Activated naive CD4-positive, alpha-beta T cell treated with anti-CD3 and anti-CD28 coated beads, Interleukin-2, amount 10 ng/mL, durations not matched to agents 7 days and 5 days (primary cell): ENCODE data around the gene CACHD1.

ENCODE experiments used
- CTCF ChIA-PET: fragments of 350-600 bp; sonication (Branson Sonifier 250); formaldehyde crosslinking; loops from one replicate; lab custom pipeline; 2021; ENCODE audit warnings: antibody characterized with exemption; lab: Charles Lee
- DNase-seq: peaks from one replicate; pipeline ENCODE4 v3.0.0-alpha.2; 2020
- H3K27ac Mint-ChIP-seq: one replicate; pipeline ENCODE4 v1.8.0; 2021; ENCODE audit warnings: mild to moderate bottlenecking, moderate library complexity, mixed read lengths
- H3K27me3 Mint-ChIP-seq: one replicate; pipeline ENCODE4 v1.8.0; 2021; ENCODE audit warnings: mild to moderate bottlenecking, mixed read lengths
- H3K36me3 Mint-ChIP-seq: one replicate; pipeline ENCODE4 v1.8.0; 2021; ENCODE audit warnings: mixed read lengths
- H3K4me1 Mint-ChIP-seq: one replicate; pipeline ENCODE4 v1.8.0; 2021; ENCODE audit warnings: mixed read lengths
- H3K4me3 Mint-ChIP-seq: one replicate; pipeline ENCODE4 v1.8.0; 2021; ENCODE audit warnings: mild to moderate bottlenecking, moderate library complexity, mixed read lengths
- H3K9me3 Mint-ChIP-seq: one replicate; pipeline ENCODE4 v1.8.0; 2021; ENCODE audit warnings: mixed read lengths

Gene CACHD1

DNA sequence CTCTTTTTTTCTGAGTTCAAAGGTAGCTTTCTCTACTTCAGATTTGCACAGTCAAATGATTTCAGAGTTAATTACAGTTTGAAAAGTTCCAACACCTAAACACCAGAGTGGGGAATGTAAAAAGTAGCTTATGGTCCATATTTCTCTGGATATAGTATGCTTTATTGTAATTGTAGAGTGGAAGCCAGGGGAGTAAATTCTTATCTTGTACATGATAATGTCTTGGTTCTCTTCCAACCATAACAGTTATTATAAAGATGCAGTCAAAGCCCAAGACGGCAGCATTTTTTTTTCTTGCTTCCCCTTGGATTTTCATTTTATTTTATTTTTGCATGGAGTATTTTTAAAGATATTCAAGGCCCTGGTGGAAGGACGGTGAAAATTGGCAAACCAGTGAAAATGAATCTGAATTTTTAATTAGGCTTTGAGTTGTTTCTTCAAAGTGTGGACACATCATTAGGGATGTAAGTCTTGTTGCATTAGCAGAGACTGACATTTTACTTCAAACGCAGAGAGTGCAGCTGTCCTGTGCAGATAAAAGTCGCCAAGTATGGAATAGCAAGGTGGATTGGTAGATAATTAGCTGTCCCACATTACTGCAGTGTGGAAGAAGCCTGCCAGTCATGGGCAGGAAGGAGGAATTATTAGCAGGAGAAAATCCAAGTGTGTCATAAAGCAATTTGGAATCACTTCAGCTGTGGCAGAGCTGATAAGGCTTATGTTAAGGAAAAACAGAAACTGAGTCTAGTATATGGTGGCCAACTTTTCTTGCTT, 11.3 kb downstream of the CACHD1 start:
- Mint-ChIP-seq H3K4me3 (no peak overlapping the region), H3K27ac (no peak overlapping the region), H3K4me1 (no peaks in the 10 kb centered on the region), H3K36me3 (no peaks in the 10 kb centered on the region), H3K9me3 (no peaks in the 10 kb centered on the region), H3K27me3 (peaks cover 8% of the 10 kb centered on the region)
- DNase-seq, result no peak
- CTCF ChIA-PET, result no interaction called here

- Mint-ChIP-seq H3K27me3 (peaks cover 12% of the 10 kb centered on the region), H3K27ac (no peak overlapping the region), H3K9me3 (no peaks in the 10 kb centered on the region), H3K4me1 (no peaks in the 10 kb centered on the region), H3K36me3 (no peaks in the 10 kb centered on the region), H3K4me3 (no peak overlapping the region)
- no peak for DNase-seq
- CTCF ChIA-PET, result no interaction called here
Measured at GRCh38 chr1:64482128-64482527, 12.2 kb downstream of the CACHD1 start.

DNA sequence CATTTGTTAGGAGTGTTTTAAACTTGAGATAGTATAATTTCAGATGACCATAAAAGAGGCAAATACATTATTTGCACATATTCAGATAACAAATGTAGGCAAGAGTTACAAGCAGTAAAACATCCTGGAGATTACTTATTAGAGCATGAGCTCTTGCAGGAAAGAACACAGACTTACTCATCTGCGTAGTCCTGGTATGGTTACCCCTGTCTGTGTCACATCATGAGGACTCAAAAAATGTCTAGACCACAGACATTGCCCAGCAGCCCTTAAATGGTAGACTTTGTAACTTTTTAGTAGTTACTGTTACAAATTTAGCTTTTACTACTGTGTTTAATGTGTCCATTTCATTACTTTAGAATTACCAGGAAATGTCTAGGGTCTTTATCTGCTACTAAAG, 12.8 kb downstream of the CACHD1 start:
- Mint-ChIP-seq H3K36me3 (no peaks in the 10 kb centered on the region), H3K4me1 (no peaks in the 10 kb centered on the region), H3K4me3 (no peak overlapping the region), H3K27ac (no peak overlapping the region), H3K9me3 (no peaks in the 10 kb centered on the region), H3K27me3 (peaks cover 12% of the 10 kb centered on the region)
- no peak for DNase-seq
- CTCF ChIA-PET, result no interaction called here

DNA sequence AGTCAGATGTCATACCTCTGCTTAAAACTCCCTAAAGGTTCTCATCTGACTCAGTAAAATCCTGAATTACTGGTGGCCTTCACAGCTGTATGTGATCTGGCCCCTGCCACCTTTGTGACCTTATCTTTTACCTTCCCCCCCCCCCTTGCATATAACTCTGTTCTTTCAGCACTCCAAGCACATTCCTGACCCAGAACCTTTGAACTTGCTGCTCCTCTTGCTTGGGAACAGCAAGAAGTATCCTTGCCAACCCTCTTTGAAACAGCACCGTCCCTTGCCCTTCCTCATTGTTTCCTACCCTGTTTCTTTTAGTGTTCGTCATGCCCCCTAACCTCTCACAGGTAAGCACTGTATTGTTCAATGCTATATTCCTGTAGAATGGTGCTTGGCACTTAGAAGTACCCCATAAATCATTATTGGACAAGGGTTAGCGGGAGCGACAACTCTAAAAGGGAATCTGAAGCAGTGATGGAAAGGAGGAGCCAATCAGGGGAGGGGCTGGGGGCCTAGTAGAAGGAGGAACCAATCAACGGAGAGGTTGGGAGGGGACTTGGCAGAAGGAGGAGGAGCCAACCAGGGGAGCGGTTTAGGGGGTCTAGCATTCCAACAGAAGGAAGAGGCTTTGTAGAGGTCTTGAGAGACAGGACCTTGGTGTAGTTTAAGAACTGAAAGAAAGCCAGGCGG, 13.9 kb downstream of the CACHD1 start:
- no peak for DNase-seq
- no peak overlapping the region for H3K27ac Mint-ChIP-seq
- H3K4me3 Mint-ChIP-seq, result no peak overlapping the region
- CTCF ChIA-PET, result no interaction called here
- H3K4me1 Mint-ChIP-seq, result no peaks in the 10 kb centered on the region
- H3K36me3 Mint-ChIP-seq, result no peaks in the 10 kb centered on the region
- peaks cover 12% of the 10 kb centered on the region for H3K27me3 Mint-ChIP-seq
- H3K9me3 Mint-ChIP-seq, result no peaks in the 10 kb centered on the region

- no peak overlapping the region for H3K27ac Mint-ChIP-seq
- H3K4me3 Mint-ChIP-seq, result no peak overlapping the region
- peaks cover 12% of the 10 kb centered on the region for H3K27me3 Mint-ChIP-seq
- H3K36me3 Mint-ChIP-seq, result no peaks in the 10 kb centered on the region
- H3K9me3 Mint-ChIP-seq, result no peaks in the 10 kb centered on the region
- CTCF ChIA-PET, result no interaction called here
- DNase-seq, result no peak
- H3K4me1 Mint-ChIP-seq, result no peaks in the 10 kb centered on the region
Measured at GRCh38 chr1:64484651-64485050, 14.7 kb downstream of the CACHD1 start.

- CTCF ChIA-PET, result no interaction called here
- no peaks in the 10 kb centered on the region for H3K36me3 Mint-ChIP-seq
- H3K27ac Mint-ChIP-seq, result no peak overlapping the region
Measured at GRCh38 chr1:64486193-64486592, 16.3 kb downstream of the CACHD1 start.

DNA sequence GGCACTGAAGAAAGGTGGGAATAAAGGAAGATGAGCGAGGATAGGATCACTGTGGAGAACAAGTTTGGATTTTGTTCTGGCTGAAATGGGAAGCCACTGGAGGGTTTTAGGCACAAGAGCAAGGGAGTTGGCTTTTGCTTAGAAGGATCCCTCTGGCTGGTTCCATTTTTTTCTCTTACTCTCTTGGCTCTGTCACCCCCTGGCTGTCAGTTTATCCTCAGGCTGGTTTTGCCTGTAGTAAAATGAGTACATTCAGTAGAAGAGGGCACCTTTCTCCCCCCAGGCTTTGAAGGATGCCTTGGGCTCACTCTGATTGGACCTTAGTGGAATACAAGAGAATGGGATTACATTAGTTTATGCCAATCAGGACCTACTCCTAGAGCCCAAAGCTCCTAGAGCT, 17.1 kb downstream of the CACHD1 start:
- no peak overlapping the region for H3K27ac Mint-ChIP-seq
- peaks cover 12% of the 10 kb centered on the region for H3K27me3 Mint-ChIP-seq
- H3K4me3 Mint-ChIP-seq, result no peak overlapping the region
- no peaks in the 10 kb centered on the region for H3K9me3 Mint-ChIP-seq
- DNase-seq, result no peak
- H3K4me1 Mint-ChIP-seq, result no peaks in the 10 kb centered on the region
- CTCF ChIA-PET, result no interaction called here
- H3K36me3 Mint-ChIP-seq, result no peaks in the 10 kb centered on the region

More at GRCh38 chr1:64486193-64486592, 16.3 kb downstream of the CACHD1 start:
- Mint-ChIP-seq H3K4me3 (no peak overlapping the region), H3K4me1 (no peaks in the 10 kb centered on the region), H3K27me3 (peaks cover 12% of the 10 kb centered on the region), H3K9me3 (no peaks in the 10 kb centered on the region)
- DNase-seq, result no peak

GRCh38 chr1:64488862-64489261, 18.9 kb downstream of the CACHD1 start:
- no peaks in the 10 kb centered on the region for H3K4me1 Mint-ChIP-seq
- no peak for DNase-seq
- H3K36me3 Mint-ChIP-seq, result no peaks in the 10 kb centered on the region
- H3K9me3 Mint-ChIP-seq, result no peaks in the 10 kb centered on the region
- no peak overlapping the region for H3K4me3 Mint-ChIP-seq
- peaks cover 7% of the 10 kb centered on the region for H3K27me3 Mint-ChIP-seq
- CTCF ChIA-PET, result no interaction called here
- no peak overlapping the region for H3K27ac Mint-ChIP-seq

GRCh38 chr1:64489707-64490106, 19.8 kb downstream of the CACHD1 start:
- Mint-ChIP-seq H3K4me3 (no peak overlapping the region), H3K4me1 (peaks cover 1% of the 10 kb centered on the region), H3K27me3 (peaks cover 5% of the 10 kb centered on the region), H3K27ac (no peak overlapping the region), H3K36me3 (no peaks in the 10 kb centered on the region), H3K9me3 (no peaks in the 10 kb centered on the region)
- DNase-seq, result no peak
- CTCF ChIA-PET, result no interaction called here

GRCh38 chr1:64490213-64490818, 20.4 kb downstream of the CACHD1 start:
- no peak for DNase-seq
- no peak overlapping the region for H3K4me3 Mint-ChIP-seq
- CTCF ChIA-PET, result no interaction called here
- no peaks in the 10 kb centered on the region for H3K9me3 Mint-ChIP-seq
- peaks cover 3% of the 10 kb centered on the region for H3K4me1 Mint-ChIP-seq
- H3K27ac Mint-ChIP-seq, result no peak overlapping the region
- H3K36me3 Mint-ChIP-seq, result no peaks in the 10 kb centered on the region
- H3K27me3 Mint-ChIP-seq, result peaks cover 5% of the 10 kb centered on the region

DNA sequence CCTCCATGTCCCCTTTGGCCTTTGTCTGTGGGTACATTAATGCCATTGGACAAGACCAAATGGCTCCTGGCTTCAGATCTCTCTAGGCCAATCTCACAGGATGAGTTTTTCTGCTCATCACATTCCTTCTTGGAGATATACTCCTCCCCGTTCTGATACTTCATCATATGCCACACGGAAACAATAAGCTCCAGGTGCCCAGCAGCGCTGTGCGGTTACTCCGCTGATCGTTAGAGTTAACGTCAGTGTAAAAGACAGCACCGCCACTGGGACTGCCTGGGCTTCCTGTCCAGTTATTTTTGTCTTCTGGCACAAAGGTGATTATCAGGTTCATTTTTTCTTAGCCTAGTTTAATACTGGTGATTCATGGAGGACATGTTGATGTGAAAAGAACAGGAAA, 22.5 kb downstream of the CACHD1 start:
- CTCF ChIA-PET, result no interaction called here
- H3K4me1 Mint-ChIP-seq, result peaks cover 3% of the 10 kb centered on the region

DNA sequence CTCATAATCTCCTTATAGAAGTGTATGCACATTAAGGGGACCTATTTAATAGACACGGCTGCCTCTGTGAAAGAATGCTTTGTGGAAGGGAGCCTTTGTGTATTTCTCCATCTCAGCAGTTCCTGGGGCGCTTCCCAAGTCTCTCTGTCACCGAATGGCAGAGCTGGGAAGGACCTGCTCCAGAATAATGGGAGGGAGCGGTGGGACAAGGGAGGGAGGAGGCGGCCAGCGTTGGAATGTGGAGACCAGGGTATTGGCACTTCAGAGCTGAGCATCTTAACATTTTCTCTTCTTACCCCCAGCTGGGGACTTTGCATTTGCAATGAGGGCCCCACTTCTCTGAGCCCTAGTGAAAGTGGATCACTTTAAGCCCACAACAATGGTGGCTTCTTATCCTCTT, 23.9 kb downstream of the CACHD1 start:
- H3K4me3 Mint-ChIP-seq, result no peak overlapping the region
- no peaks in the 10 kb centered on the region for H3K36me3 Mint-ChIP-seq
- H3K27ac Mint-ChIP-seq, result no peak overlapping the region
- no peaks in the 10 kb centered on the region for H3K9me3 Mint-ChIP-seq
- H3K4me1 Mint-ChIP-seq, result peaks cover 3% of the 10 kb centered on the region
- H3K27me3 Mint-ChIP-seq, result no peaks in the 10 kb centered on the region
- CTCF ChIA-PET, result interaction anchor here (0.8 kb wide), 1 partner anchor 181 kb away, joined by 3 read pairs; no protein-coding TSS in a partner anchor
- no peak for DNase-seq

More for the DNA sequence above, 22.5 kb downstream of the CACHD1 start:
- H3K4me3 Mint-ChIP-seq, result no peak overlapping the region
- no peaks in the 10 kb centered on the region for H3K36me3 Mint-ChIP-seq
- no peaks in the 10 kb centered on the region for H3K27me3 Mint-ChIP-seq
- H3K9me3 Mint-ChIP-seq, result no peaks in the 10 kb centered on the region
- H3K27ac Mint-ChIP-seq, result no peak overlapping the region
- no peak for DNase-seq

GRCh38 chr1:64494659-64495058, 24.7 kb downstream of the CACHD1 start:
- no peak overlapping the region for H3K27ac Mint-ChIP-seq
- H3K4me1 Mint-ChIP-seq, result peaks cover 3% of the 10 kb centered on the region
- DNase-seq, result no peak
- H3K9me3 Mint-ChIP-seq, result no peaks in the 10 kb centered on the region
- CTCF ChIA-PET, result no interaction called here
- no peak overlapping the region for H3K4me3 Mint-ChIP-seq
- no peaks in the 10 kb centered on the region for H3K36me3 Mint-ChIP-seq
- H3K27me3 Mint-ChIP-seq, result no peaks in the 10 kb centered on the region

DNA sequence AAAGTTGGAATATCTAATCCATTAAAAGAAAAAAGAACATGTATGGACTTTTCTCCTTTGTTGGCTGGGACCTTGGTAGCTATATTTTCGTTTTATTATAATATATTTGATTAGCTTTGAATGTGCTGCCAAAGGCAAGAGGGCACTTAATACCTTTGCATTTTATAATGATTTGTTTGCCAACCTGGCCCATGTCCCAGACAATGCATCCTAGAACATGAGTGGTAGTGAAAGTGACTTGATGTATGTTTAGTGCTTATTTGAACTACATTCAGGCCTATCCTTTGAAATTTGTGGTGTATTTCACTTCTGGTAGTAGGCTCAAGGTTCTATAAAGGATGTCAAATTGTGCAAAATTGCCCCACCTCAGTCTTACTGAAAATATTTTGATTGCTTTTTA, 25.9 kb downstream of the CACHD1 start:
- CTCF ChIA-PET, result no interaction called here
- Mint-ChIP-seq H3K36me3 (no peaks in the 10 kb centered on the region), H3K4me1 (peaks cover 3% of the 10 kb centered on the region), H3K27ac (no peak overlapping the region), H3K4me3 (no peak overlapping the region), H3K27me3 (peaks cover 4% of the 10 kb centered on the region), H3K9me3 (no peaks in the 10 kb centered on the region)
- DNase-seq, result no peak

DNA sequence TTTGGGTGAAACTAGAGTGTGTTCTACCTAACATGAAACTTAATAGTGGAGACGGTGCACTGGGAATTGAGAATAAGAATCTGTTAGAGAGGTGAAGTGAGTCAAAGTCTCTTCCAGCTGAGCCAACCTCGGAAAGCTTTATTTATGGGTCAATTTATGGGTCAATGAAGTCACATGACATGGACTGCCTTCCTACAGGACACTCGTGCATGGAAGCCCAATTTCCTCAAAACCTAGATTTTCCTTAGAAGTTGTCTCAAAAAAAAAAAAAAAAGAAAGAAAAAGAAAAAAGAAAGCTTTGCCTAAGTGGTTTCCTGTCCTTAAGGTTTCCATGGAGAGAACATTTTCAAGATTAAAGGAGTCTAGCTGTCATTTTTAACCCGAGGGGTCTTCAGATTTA, 26.7 kb downstream of the CACHD1 start:
- DNase-seq, result no peak
- Mint-ChIP-seq H3K4me3 (no peak overlapping the region), H3K27me3 (peaks cover 4% of the 10 kb centered on the region), H3K36me3 (no peaks in the 10 kb centered on the region), H3K27ac (no peak overlapping the region), H3K9me3 (no peaks in the 10 kb centered on the region), H3K4me1 (peaks cover 3% of the 10 kb centered on the region)
- CTCF ChIA-PET, result no interaction called here
